Neuronal stem cell (in vitro differentiated cells): Measurements from ENCODE around the gene GAA.

Experiments
- DNase-seq: peaks from one replicate; pipeline ENCODE4 v3.0.0-alpha.2; 2013; ENCODE audit warnings: low spot score
- H2AFZ ChIP-seq: one replicate; pipeline ENCODE4 v1.6.1; 2013; ENCODE audit warnings: mild to moderate bottlenecking, low read length, inconsistent platforms
- H2AK5ac ChIP-seq: 2 replicates; pipeline ENCODE4 v1.6.1; 2013; ENCODE audit warnings: low read depth, mild to moderate bottlenecking, inconsistent platforms, low read length, moderate library complexity, mixed read lengths
- H2BK120ac ChIP-seq: 2 replicates; pipeline ENCODE4 v1.6.1; 2013; ENCODE audit warnings: low read depth, mild to moderate bottlenecking, inconsistent platforms, low read length, moderate library complexity, mixed read lengths
- H2BK12ac ChIP-seq: one replicate; pipeline ENCODE4 v1.6.1; 2013; ENCODE audit warnings: low read length, inconsistent platforms
- H2BK15ac ChIP-seq: 2 replicates; pipeline ENCODE4 v1.6.1; 2013; ENCODE audit warnings: mild to moderate bottlenecking, low read length, inconsistent platforms, mixed read lengths
- H2BK5ac ChIP-seq: one replicate; pipeline ENCODE4 v1.6.1; 2013; ENCODE audit warnings: inconsistent platforms, mild to moderate bottlenecking, low read length, moderate library complexity
- H3K14ac ChIP-seq: one replicate; pipeline ENCODE4 v1.6.1; 2013; ENCODE audit warnings: low read length, inconsistent platforms
- H3K18ac ChIP-seq: 2 replicates; pipeline ENCODE4 v1.6.1; 2013; ENCODE audit warnings: low read length, inconsistent platforms
- H3K23ac ChIP-seq: 2 replicates; pipeline ENCODE4 v1.6.1; 2013; ENCODE audit warnings: low read depth, mild to moderate bottlenecking, mixed read lengths, low read length, inconsistent platforms; ENCODE audit not compliant: poor library complexity
- H3K27ac ChIP-seq: replicated peaks from 3 replicates; pipeline ENCODE4 v1.5.1; 2013; ENCODE audit warnings: low read length, inconsistent platforms
- H3K27me3 ChIP-seq, 3 experiments: 2 replicates each; pipeline ENCODE4 v1.6.1; 2013; ENCODE audit warnings: low read length in 3 of 3, mild to moderate bottlenecking in 2 of 3, inconsistent platforms in 1 of 3, low read depth in 1 of 3, mixed read lengths in 1 of 3, moderate library complexity in 1 of 3; ENCODE audit not compliant: control insufficient read depth in 3 of 3, insufficient read depth in 3 of 3
- H3K36me3 ChIP-seq, 2 donors: replicated peaks in 1 of 2; 2 replicates each; pipeline ENCODE4 v1.6.1; 2013; ENCODE audit warnings: low read length in 2 of 2; ENCODE audit not compliant: control insufficient read depth in 2 of 2, insufficient read depth in 2 of 2
- H3K4ac ChIP-seq: 2 replicates; pipeline ENCODE4 v1.6.1; 2013; ENCODE audit warnings: inconsistent platforms, mild to moderate bottlenecking, low read length, moderate library complexity
- H3K4me1 ChIP-seq, 2 donors: 1 replicate in 1 of 2; 2 replicates in 1 of 2; pipeline ENCODE4 v1.6.1; 2013; ENCODE audit warnings: low read length in 2 of 2, low read depth in 1 of 2; ENCODE audit not compliant: control insufficient read depth in 2 of 2, insufficient read depth in 1 of 2
- H3K4me2 ChIP-seq: one replicate; pipeline ENCODE4 v1.6.1; 2013; ENCODE audit warnings: mild to moderate bottlenecking, low read length, inconsistent platforms; ENCODE audit not compliant: insufficient read depth, poor library complexity, severe bottlenecking
- H3K4me3 ChIP-seq, 2 donors: 2 replicates each; pipeline ENCODE4 v1.5.1; 2013; ENCODE audit warnings: low read length in 2 of 2, mild to moderate bottlenecking in 2 of 2, inconsistent platforms in 1 of 2, moderate library complexity in 1 of 2
- H3K79me1 ChIP-seq: one replicate; pipeline ENCODE4 v1.6.1; 2013; ENCODE audit warnings: low read depth, mild to moderate bottlenecking, inconsistent platforms, low read length, moderate library complexity
- H3K9ac ChIP-seq: one replicate; pipeline ENCODE4 v1.6.1; 2013; ENCODE audit warnings: mild to moderate bottlenecking, low read depth, low read length, inconsistent platforms; ENCODE audit not compliant: poor library complexity
- H3K9me3 ChIP-seq, 2 donors: replicated peaks in 1 of 2; 2 replicates each; pipeline versions ENCODE3 to v1.6.1; 2013; ENCODE audit warnings: low read length in 2 of 2, mild to moderate bottlenecking in 2 of 2, inconsistent platforms in 1 of 2, low read depth in 1 of 2, mixed read lengths in 1 of 2, moderate library complexity in 1 of 2; ENCODE audit not compliant: control insufficient read depth in 2 of 2, insufficient read depth in 1 of 2
- H4K8ac ChIP-seq: one replicate; pipeline ENCODE4 v1.6.1; 2013; ENCODE audit warnings: low read depth, mild to moderate bottlenecking, inconsistent platforms, low read length, moderate library complexity
- H4K91ac ChIP-seq: one replicate; pipeline ENCODE4 v1.6.1; 2013; ENCODE audit warnings: low read length, low read depth, mild to moderate bottlenecking, inconsistent platforms; ENCODE audit not compliant: poor library complexity
- WGBS, 2 donors: extraction: QIAGEN DNeasy Blood & Tissue Kit; methylation state at CpG; one replicate each; pipeline ENCODE4 v1.1.7; 2013; ENCODE audit warnings: missing lambda C conversion rate in 2 of 2, mixed read lengths in 1 of 2; ENCODE audit not compliant: insufficient read length in 2 of 2, insufficient replicate concordance in 1 of 2; ENCODE audit errors: extremely low coverage in 2 of 2; 5-methylcytosine and 5-hydroxymethylcytosine counted together

GAA gene

DNA sequence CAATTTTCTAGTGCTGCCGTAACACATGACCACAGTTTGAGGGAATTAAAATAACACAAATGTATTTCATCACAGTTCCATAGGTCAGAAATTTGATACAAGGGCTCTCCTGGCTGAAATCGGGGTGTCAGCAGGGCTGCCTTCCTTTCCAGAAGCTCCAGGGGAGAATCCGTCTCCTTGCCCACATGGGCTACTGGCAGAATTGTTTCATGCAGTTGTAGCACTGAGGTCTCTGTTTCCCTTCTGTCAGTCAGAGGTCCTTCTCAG lies 25.0 kb downstream of the GAA start:
- Histone ChIP-seq H3K18ac (no peak overlapping the region), H3K36me3 (no peaks in the 10 kb centered on the region), H3K9me3 (no peaks in the 10 kb centered on the region), H2AFZ (no peak overlapping the region), H4K91ac (no peak overlapping the region), H2BK15ac (no peak overlapping the region), H3K27me3 (no peaks in the 10 kb centered on the region), H3K4me3 (no peak overlapping the region), H3K27ac (no peak overlapping the region), H3K23ac (no peak overlapping the region), H3K9ac (no peak overlapping the region), H4K8ac (no peak overlapping the region), H3K14ac (no peak overlapping the region), H3K79me1 (no peaks in the 10 kb centered on the region), H3K4me1 (peaks cover 2 to 7% of the 10 kb centered on the region in 2 donors), H2BK12ac (no peak overlapping the region), H2BK5ac (no peak overlapping the region), H3K4ac (no peak overlapping the region), H2BK120ac (no peak overlapping the region), H2AK5ac (no peak overlapping the region), H3K4me2 (no peak overlapping the region)
- DNase-seq, result no peak
- WGBS, 2 donors, result no CpG with 5 or more reads among the region's 3 CpGs

- Histone ChIP-seq H3K27me3 (no peaks in the 10 kb centered on the region), H3K27ac (no peak overlapping the region), H3K18ac (no peak overlapping the region), H4K91ac (no peak overlapping the region), H2BK120ac (no peak overlapping the region), H3K4me1 (peaks cover 2 to 5% of the 10 kb centered on the region in 2 donors), H3K4ac (no peak overlapping the region), H3K9ac (no peak overlapping the region), H3K14ac (no peak overlapping the region), H3K36me3 (peaks cover 10 to 17% of the 10 kb centered on the region in 2 donors), H3K79me1 (no peaks in the 10 kb centered on the region), H2BK15ac (no peak overlapping the region), H3K4me3 (no peak overlapping the region), H2AFZ (no peak overlapping the region), H3K4me2 (no peak overlapping the region), H2BK12ac (no peak overlapping the region), H3K23ac (no peak overlapping the region), H2AK5ac (no peak overlapping the region), H2BK5ac (no peak overlapping the region), H4K8ac (no peak overlapping the region), H3K9me3 (no peaks in the 10 kb centered on the region)
- no peak for DNase-seq
- no CpG with 5 or more reads among the region's 4 CpGs for WGBS, 2 donors
These were observed 27.7 kb downstream of the GAA start for GRCh38 chr17:80129006-80129565.

DNA sequence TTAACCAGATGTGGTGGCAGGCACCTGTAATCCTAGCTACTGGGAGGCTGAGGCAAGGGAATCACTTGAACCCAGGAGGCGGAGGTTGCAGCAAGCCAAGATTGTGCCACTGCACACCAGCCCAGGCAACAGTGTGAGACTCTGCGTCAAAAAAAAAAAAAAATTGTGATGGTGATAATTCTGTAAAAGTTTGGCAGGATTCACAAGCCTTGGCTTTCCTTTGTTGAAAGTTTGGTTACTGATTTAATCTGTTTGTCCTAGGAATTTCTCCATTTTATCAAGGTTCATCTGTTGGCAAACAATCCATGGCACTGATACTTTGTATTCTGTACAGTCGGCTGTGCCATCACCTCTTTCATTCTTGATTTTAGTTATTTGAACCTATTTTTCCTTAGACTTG lies 29.6 kb downstream of the GAA start:
- Histone ChIP-seq H3K27ac (no peak overlapping the region), H3K23ac (no peak overlapping the region), H2BK5ac (no peak overlapping the region), H4K8ac (no peak overlapping the region), H3K18ac (no peak overlapping the region), H3K79me1 (no peaks in the 10 kb centered on the region), H2BK12ac (no peak overlapping the region), H2AFZ (no peak overlapping the region), H3K27me3 (no peaks in the 10 kb centered on the region), H3K36me3 (peaks cover 18 to 36% of the 10 kb centered on the region in 2 donors), H2AK5ac (no peak overlapping the region), H3K9me3 (no peaks in the 10 kb centered on the region), H4K91ac (no peak overlapping the region), H3K4ac (no peak overlapping the region), H3K9ac (no peak overlapping the region), H3K4me2 (no peak overlapping the region), H3K4me1 (no peaks in the 10 kb centered on the region), H3K14ac (no peak overlapping the region), H3K4me3 (no peak overlapping the region), H2BK15ac (no peak overlapping the region), H2BK120ac (no peak overlapping the region)
- WGBS, 2 donors, result no CpG with 5 or more reads among the region's 3 CpGs
- no peak for DNase-seq

DNA sequence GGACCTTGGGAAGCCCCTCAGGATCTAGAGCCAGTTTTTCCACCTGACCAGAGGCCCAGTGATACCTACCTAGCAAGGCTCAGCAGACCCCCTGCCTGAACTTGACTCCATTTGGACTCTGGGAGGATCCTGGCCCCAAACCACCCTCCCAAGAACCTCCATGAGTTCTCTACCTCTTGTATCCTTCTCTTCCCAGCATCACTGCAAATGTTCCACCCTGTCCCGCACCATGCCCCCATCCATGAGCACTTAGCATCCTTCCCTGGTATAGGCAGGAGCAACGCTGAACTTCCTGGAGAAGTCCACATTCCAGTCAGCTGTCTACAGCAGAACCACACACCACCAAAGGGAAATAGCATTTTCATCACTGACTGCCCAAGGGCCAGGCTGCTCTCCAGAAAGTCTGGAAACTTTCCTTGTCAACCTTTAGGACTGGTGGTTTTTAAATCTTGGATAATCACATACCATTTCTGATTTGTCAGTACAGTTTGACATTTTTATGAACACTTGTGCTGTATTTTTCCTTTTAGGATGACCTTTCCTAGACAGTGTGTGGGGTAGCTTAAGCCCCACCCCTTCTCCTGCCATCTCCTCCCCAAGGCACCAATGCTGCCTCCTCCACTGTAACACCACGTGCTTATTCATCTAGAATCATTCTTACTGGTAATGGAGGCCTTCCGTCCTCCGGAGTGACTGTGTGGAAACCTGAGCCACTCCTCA lies 31.7 kb downstream of the GAA start:
- WGBS, 2 donors, result no CpG with 5 or more reads among the region's 5 CpGs
- Histone ChIP-seq H3K4me3 (no peak overlapping the region), H3K4ac (no peak overlapping the region), H2BK12ac (no peak overlapping the region), H3K14ac (no peak overlapping the region), H3K18ac (no peak overlapping the region), H3K27ac (no peak overlapping the region), H3K36me3 (peaks cover 35 to 57% of the 10 kb centered on the region in 2 donors), H4K91ac (no peak overlapping the region), H3K27me3 (no peaks in the 10 kb centered on the region), H3K4me1 (no peaks in the 10 kb centered on the region), H2BK5ac (no peak overlapping the region), H2AFZ (no peak overlapping the region), H4K8ac (no peak overlapping the region), H3K4me2 (no peak overlapping the region), H2BK120ac (no peak overlapping the region), H2AK5ac (no peak overlapping the region), H3K9me3 (no peaks in the 10 kb centered on the region), H3K79me1 (peaks cover 3% of the 10 kb centered on the region), H3K9ac (no peak overlapping the region), H3K23ac (no peak overlapping the region), H2BK15ac (no peak overlapping the region)
- DNase-seq, result no peak
